Measurements from ENCODE around the gene TRIM65.

The TRIM65 gene

GRCh38 chr17:75906143-75906884 lies 9.6 kb upstream of the TRIM65 start:
- H3K36me3 ChIP-seq (ENCODE audit: insufficient read depth): peaks cover 7% of the 10 kb centered on the region; the same call in 1 of the 2 replicates
- no peak overlapping the region for H3K4me3 ChIP-seq (IDR thresholded peaks at IDR 0.05; ENCODE audit: insufficient read depth, low read depth, low read length)
- no peaks in the 10 kb centered on the region for H4K20me1 ChIP-seq (ENCODE audit: insufficient read depth)
- H3K27me3 ChIP-seq (ENCODE audit: insufficient read depth, low read depth): no peaks in the 10 kb centered on the region
- H3K79me2 ChIP-seq (ENCODE audit: insufficient read depth, low read depth): peaks cover 16% of the 10 kb centered on the region
- TF ChIP-seq CTCF (conservative IDR thresholded peaks at IDR 0.05; ENCODE audit: low read depth, low read length): no peak
- H3K27ac ChIP-seq: no peak overlapping the region
- H3K9ac ChIP-seq: no peak overlapping the region
- H2AFZ ChIP-seq (ENCODE audit: low read depth): no peak overlapping the region
- no peak overlapping the region for H3K4me2 ChIP-seq
- peaks cover 76% of the 10 kb centered on the region for H3K4me1 ChIP-seq (ENCODE audit: low read depth, poor library complexity, severe bottlenecking)

- Histone ChIP-seq H3K9ac (peak within 1 kb of the TSS; percentile 77), H3K27ac (peak within 1 kb of the TSS; percentile 33; the same call in 1 of the 2 replicates), H3K4me1 (ENCODE audit: low read depth, poor library complexity, severe bottlenecking) (peaks cover 63% of the 10 kb centered on the region), H3K36me3 (ENCODE audit: insufficient read depth) (peaks cover 7% of the 10 kb centered on the region; the same call in 1 of the 2 replicates), H2AFZ (ENCODE audit: low read depth) (peak within 1 kb of the TSS; percentile 62), H3K79me2 (ENCODE audit: insufficient read depth, low read depth) (peaks cover 16% of the 10 kb centered on the region), H3K4me2 (peak within 1 kb of the TSS; percentile 100), H4K20me1 (ENCODE audit: insufficient read depth) (no peaks in the 10 kb centered on the region), H3K27me3 (ENCODE audit: insufficient read depth, low read depth) (no peaks in the 10 kb centered on the region), H3K4me3 (IDR thresholded peaks at IDR 0.05; ENCODE audit: insufficient read depth, low read depth, low read length) (no peak within 1 kb of the TSS)
- peak; percentile 91 for TF ChIP-seq CTCF (conservative IDR thresholded peaks at IDR 0.05; ENCODE audit: low read depth, low read length)
Measured at GRCh38 chr17:75904749-75905521, 8.2 kb upstream of the TRIM65 start, which contains the start of gene MRPL38. TSS of gene MRPL38 (minus strand) at chr17:75904884. CDS start at chr17:75904875, 9 bp downstream.

GRCh38 chr17:75902406-75902805 lies 5.7 kb upstream of the TRIM65 start:
- Histone ChIP-seq H3K4me2 (0 out of 2 replicates have a peak overlapping the region, but pooled peaks have one; percentile 100), H3K27me3 (ENCODE audit: insufficient read depth, low read depth) (no peaks in the 10 kb centered on the region), H3K79me2 (ENCODE audit: insufficient read depth, low read depth) (peaks cover 16% of the 10 kb centered on the region), H3K36me3 (ENCODE audit: insufficient read depth) (peaks cover 7% of the 10 kb centered on the region; the same call in 1 of the 2 replicates), H2AFZ (ENCODE audit: low read depth) (no peak overlapping the region), H3K9ac (no peak overlapping the region), H3K27ac (no peak overlapping the region), H3K4me1 (ENCODE audit: low read depth, poor library complexity, severe bottlenecking) (peaks cover 39% of the 10 kb centered on the region), H4K20me1 (ENCODE audit: insufficient read depth) (no peaks in the 10 kb centered on the region), H3K4me3 (IDR thresholded peaks at IDR 0.05; ENCODE audit: insufficient read depth, low read depth, low read length) (no peak overlapping the region)
- TF ChIP-seq CTCF (conservative IDR thresholded peaks at IDR 0.05; ENCODE audit: low read depth, low read length): no peak

- H3K4me3 ChIP-seq (IDR thresholded peaks at IDR 0.05; ENCODE audit: insufficient read depth, low read depth, low read length): no peak overlapping the region
- no peak overlapping the region for H3K9ac ChIP-seq
- H4K20me1 ChIP-seq (ENCODE audit: insufficient read depth): no peaks in the 10 kb centered on the region
- peaks cover 38% of the 10 kb centered on the region for H3K4me1 ChIP-seq (ENCODE audit: low read depth, poor library complexity, severe bottlenecking)
- no peak overlapping the region for H3K4me2 ChIP-seq
- H3K27ac ChIP-seq: no peak overlapping the region
- H3K36me3 ChIP-seq (ENCODE audit: insufficient read depth): peaks cover 7% of the 10 kb centered on the region; the same call in 1 of the 2 replicates
- no peaks in the 10 kb centered on the region for H3K27me3 ChIP-seq (ENCODE audit: insufficient read depth, low read depth)
- no peak overlapping the region for H2AFZ ChIP-seq (ENCODE audit: low read depth)
- peaks cover 16% of the 10 kb centered on the region for H3K79me2 ChIP-seq (ENCODE audit: insufficient read depth, low read depth)
- TF ChIP-seq CTCF (conservative IDR thresholded peaks at IDR 0.05; ENCODE audit: low read depth, low read length): no peak
Measured at GRCh38 chr17:75901727-75902126, 5.0 kb upstream of the TRIM65 start.

Measured in KMS-11 (cell line).